ENCODE data around the gene LHX3.

DNA sequence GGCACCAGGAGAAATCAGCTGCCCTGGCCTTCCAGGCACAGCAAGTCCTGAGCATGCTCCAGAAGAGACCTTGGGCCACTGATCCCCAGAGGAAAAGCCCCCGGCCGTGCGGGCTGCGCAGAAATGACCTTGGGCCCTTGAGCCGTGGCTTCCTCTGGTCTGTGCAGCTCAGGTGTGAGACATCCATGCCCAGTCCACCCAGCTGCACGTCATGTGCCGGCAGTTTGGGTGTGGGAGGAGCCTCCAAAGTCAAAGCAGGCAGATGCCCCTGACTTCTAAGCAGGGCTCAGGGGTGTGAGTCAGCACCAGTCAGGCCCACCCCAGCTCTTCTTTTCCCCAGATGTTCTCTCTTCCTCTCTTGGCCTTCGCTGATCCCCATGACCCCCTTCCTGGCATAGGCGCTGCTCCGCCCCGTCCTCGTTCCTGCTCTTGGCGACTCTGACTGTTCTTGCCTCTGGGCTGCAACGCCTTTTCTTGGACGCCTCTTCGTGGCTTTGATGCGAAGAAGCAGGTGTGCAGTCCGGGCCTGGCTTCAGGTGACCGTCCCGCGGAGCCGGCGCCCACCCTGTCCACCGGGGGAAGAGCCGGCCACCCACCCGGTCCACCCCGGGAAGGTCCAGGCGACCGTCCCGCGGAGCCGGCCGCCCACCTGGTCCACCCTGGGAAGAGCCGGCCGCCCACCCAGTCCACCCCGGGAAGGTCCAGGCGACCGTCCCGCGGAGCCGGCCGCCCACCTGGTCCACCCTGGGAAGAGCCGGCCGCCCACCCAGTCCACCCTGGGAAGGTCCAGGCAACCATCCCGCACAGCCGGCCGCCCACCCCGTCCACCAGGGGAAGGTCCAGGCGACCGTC is 46.6 kb upstream of the LHX3 start:
- TF ChIP-seq RFX5 (IDR thresholded peaks at IDR 0.05; ENCODE audit: borderline replicate concordance, low read depth, low read length) (no peak), TCF12 (IDR thresholded peaks at IDR 0.05; ENCODE audit: low read depth, low read length) (no peak), SIN3A (conservative IDR thresholded peaks at IDR 0.05 in 1 of 2, IDR thresholded peaks at IDR 0.05 in 1 of 2; ENCODE audit: low read depth in 1 of 2, low read length in 2 of 2) (no peak)
- TF ChIP-seq, protein P1, sequence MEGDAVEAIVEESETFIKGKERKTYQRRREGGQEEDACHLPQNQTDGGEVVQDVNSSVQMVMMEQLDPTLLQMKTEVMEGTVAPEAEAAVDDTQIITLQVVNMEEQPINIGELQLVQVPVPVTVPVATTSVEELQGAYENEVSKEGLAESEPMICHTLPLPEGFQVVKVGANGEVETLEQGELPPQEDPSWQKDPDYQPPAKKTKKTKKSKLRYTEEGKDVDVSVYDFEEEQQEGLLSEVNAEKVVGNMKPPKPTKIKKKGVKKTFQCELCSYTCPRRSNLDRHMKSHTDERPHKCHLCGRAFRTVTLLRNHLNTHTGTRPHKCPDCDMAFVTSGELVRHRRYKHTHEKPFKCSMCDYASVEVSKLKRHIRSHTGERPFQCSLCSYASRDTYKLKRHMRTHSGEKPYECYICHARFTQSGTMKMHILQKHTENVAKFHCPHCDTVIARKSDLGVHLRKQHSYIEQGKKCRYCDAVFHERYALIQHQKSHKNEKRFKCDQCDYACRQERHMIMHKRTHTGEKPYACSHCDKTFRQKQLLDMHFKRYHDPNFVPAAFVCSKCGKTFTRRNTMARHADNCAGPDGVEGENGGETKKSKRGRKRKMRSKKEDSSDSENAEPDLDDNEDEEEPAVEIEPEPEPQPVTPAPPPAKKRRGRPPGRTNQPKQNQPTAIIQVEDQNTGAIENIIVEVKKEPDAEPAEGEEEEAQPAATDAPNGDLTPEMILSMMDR (IDR thresholded peaks at IDR 0.05; ENCODE audit: control extremely low read depth in 1 of 3, insufficient read depth in 1 of 3, low read depth in 1 of 3, low read length in 3 of 3), result no peak

Data from H1 (cell line).